ENCODE measurements around the gene OSBPL5. TPM values are rescaled to one million over a fixed set of nuclear protein-coding genes. Genes with fewer than 3 reads are reported as not detected.

The OSBPL5 gene
- polyA plus RNA-seq, 3 donors, result 3.1 to 30.3 (median 6.8) TPM

GRCh38 chr11:3094223-3094824 is 70.8 kb downstream of the OSBPL5 start:
- Histone ChIP-seq H3K27me3 (ENCODE audit: control insufficient read depth in 2 of 2, insufficient read depth in 2 of 2, low read length in 2 of 2) (no peaks in the 10 kb centered on the region), H3K9ac (ENCODE audit: insufficient read depth, low read length, poor library complexity, severe bottlenecking) (no peak overlapping the region), H3K27ac (ENCODE audit: low read depth in 1 of 2, low read length in 2 of 2) (no peak overlapping the region), H2AFZ (ENCODE audit: insufficient read depth, low read depth, low read length, poor library complexity, severe bottlenecking) (no peak overlapping the region), H4K20me1 (ENCODE audit: insufficient read depth, low read length) (peaks cover 13% of the 10 kb centered on the region), H3K4me3 (replicated peaks in 1 of 3; ENCODE audit: low read depth in 2 of 3, low read length in 3 of 3) (no peak overlapping the region), H3K79me2 (ENCODE audit: insufficient read depth, low read length) (no peaks in the 10 kb centered on the region), H3K36me3 (replicated peaks in 1 of 2; ENCODE audit: control insufficient read depth in 1 of 2, insufficient read depth in 2 of 2, low read length in 2 of 2) (peaks cover 42 to 79% of the 10 kb centered on the region in 2 donors), H3K4me2 (replicated peaks; ENCODE audit: extremely low read depth, low read length, poor library complexity, severe bottlenecking) (no peak overlapping the region), H3K9me3 (replicated peaks in 1 of 2; ENCODE audit: control insufficient read depth in 1 of 2, insufficient read depth in 1 of 2, low read length in 2 of 2) (no peaks in the 10 kb centered on the region), H3K4me1 (ENCODE audit: control insufficient read depth in 1 of 2, insufficient read depth in 2 of 2, low read length in 2 of 2) (peaks cover 9 to 12% of the 10 kb centered on the region in 2 donors)
- Mint-ChIP-seq H3K27me3 (ENCODE audit: low read depth in 3 of 3) (no peaks in the 10 kb centered on the region), H3K4me3 (no peak overlapping the region), H3K36me3 (peaks cover 47 to 86% of the 10 kb centered on the region in 2 donors), H3K4me1 (peaks cover 14% of the 10 kb centered on the region), H3K27ac (peak overlapping the region in 1 of 7 donors; percentile 73), H3K9me3 (no peaks in the 10 kb centered on the region)
- TF ChIP-seq CTCF (IDR thresholded peaks at IDR 0.05), result no peak
- DNase-seq, result no peak
- intact Hi-C loops (cut with micrococcal nuclease), result loop anchor here (5.0 kb wide), 3 partner anchors 57 to 562 kb away; no protein-coding TSS in a partner anchor
- 98% methylated on average over 18 of the region's 21 CpGs for WGBS (ENCODE audit: insufficient coverage)

- 89% methylated on average over 36 of the region's 36 CpGs for WGBS (ENCODE audit: insufficient coverage)
- Mint-ChIP-seq H3K4me1 (peaks cover 10% of the 10 kb centered on the region), H3K27ac (peak overlapping the region in 2 of 7 donors; percentile 30 to 73)
Observed at GRCh38 chr11:3093281-3094191, 71.6 kb downstream of the OSBPL5 start.

More at GRCh38 chr11:3093281-3094191, 71.6 kb downstream of the OSBPL5 start:
- H3K27ac ChIP-seq (ENCODE audit: low read depth in 1 of 2, low read length in 2 of 2), result no peak overlapping the region
- Mint-ChIP-seq H3K4me3 (no peak overlapping the region), H3K36me3 (peaks cover 41 to 84% of the 10 kb centered on the region in 2 donors), H3K27me3 (ENCODE audit: low read depth in 3 of 3) (no peaks in the 10 kb centered on the region), H3K9me3 (no peaks in the 10 kb centered on the region)
- H3K4me1 ChIP-seq (ENCODE audit: control insufficient read depth in 1 of 2, insufficient read depth in 2 of 2, low read length in 2 of 2), result peaks cover 4 to 6% of the 10 kb centered on the region in 2 donors
- H2AFZ ChIP-seq (ENCODE audit: insufficient read depth, low read depth, low read length, poor library complexity, severe bottlenecking), result no peak overlapping the region
- H3K36me3 ChIP-seq (replicated peaks in 1 of 2; ENCODE audit: control insufficient read depth in 1 of 2, insufficient read depth in 2 of 2, low read length in 2 of 2), result peaks cover 44 to 79% of the 10 kb centered on the region in 2 donors
- DNase-seq, result peak in 1 of 3 donors; percentile 6
- H4K20me1 ChIP-seq (ENCODE audit: insufficient read depth, low read length), result peaks cover 13% of the 10 kb centered on the region
- H3K79me2 ChIP-seq (ENCODE audit: insufficient read depth, low read length), result no peaks in the 10 kb centered on the region
- no peak overlapping the region for H3K9ac ChIP-seq (ENCODE audit: insufficient read depth, low read length, poor library complexity, severe bottlenecking)
- H3K27me3 ChIP-seq (ENCODE audit: control insufficient read depth in 2 of 2, insufficient read depth in 2 of 2, low read length in 2 of 2), result no peaks in the 10 kb centered on the region
- H3K4me3 ChIP-seq (replicated peaks in 1 of 3; ENCODE audit: low read depth in 2 of 3, low read length in 3 of 3), result no peak overlapping the region
- H3K9me3 ChIP-seq (replicated peaks in 1 of 2; ENCODE audit: control insufficient read depth in 1 of 2, insufficient read depth in 1 of 2, low read length in 2 of 2), result no peaks in the 10 kb centered on the region
- intact Hi-C loops (cut with micrococcal nuclease), result loop anchor here (2.0 to 5.0 kb wide), 4 partner anchors 56 to 561 kb away; no protein-coding TSS in a partner anchor
- no peak for TF ChIP-seq CTCF (IDR thresholded peaks at IDR 0.05)
- H3K4me2 ChIP-seq (replicated peaks; ENCODE audit: extremely low read depth, low read length, poor library complexity, severe bottlenecking), result no peak overlapping the region
